ENCODE measurements around the gene RMND1. TPM values are rescaled to one million over a fixed set of nuclear protein-coding genes. Genes with fewer than 3 reads are reported as not detected.

RMND1 gene
- total and polyA plus RNA-seq, 2 of the 13 experiments (the other 11 are each of a cell fraction or from before 2014, with no cell fraction given): 34.0 to 72.5 TPM

DNA sequence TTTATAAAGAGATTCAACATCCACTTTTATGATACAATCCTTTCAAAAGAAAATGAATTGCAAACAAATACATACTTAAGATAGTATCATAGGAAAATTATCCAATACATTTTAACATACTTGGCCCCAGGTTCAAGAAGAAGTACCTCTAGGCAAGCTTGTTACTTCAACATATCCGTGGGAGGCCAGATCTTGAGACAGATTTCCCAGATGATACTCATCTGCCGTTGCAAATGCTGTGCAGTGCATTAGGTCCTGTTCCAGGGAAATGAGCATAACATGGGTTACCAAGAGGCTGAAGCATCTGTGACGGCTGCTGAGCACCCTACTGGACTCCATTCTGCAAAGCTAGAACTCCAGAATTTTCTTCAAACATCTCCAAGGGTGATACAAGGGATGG lies 15.6 kb downstream of the RMND1 start:
- Histone ChIP-seq H2AFZ (ENCODE audit: low read length) (no peak overlapping the region), H3K27ac (ENCODE audit: extremely low read length, insufficient read depth, low read length) (peak overlapping the region; percentile 67), H3K36me3 (replicated peaks in 1 of 2; ENCODE audit: control insufficient read depth in 1 of 2, insufficient read depth in 2 of 2, low read length in 2 of 2) (peaks cover 10 to 31% of the 10 kb centered on the region in 2 experiments), H3K4me1 (ENCODE audit: insufficient read depth, low read length) (peaks cover 52% of the 10 kb centered on the region), H3K9ac (ENCODE audit: insufficient read depth, low read depth, low read length) (no peak overlapping the region), H3K79me2 (ENCODE audit: insufficient read depth, low read length) (peaks cover 65% of the 10 kb centered on the region), H3K9me3 (ENCODE audit: low read length) (no peaks in the 10 kb centered on the region), H3K27me3 (ENCODE audit: control insufficient read depth in 1 of 2, insufficient read depth in 2 of 2, low read length in 2 of 2) (no peaks in the 10 kb centered on the region), H4K20me1 (ENCODE audit: insufficient read depth, low read length) (peaks cover 12% of the 10 kb centered on the region; the same call in 1 of the 2 replicates), H3K4me3 (replicated peaks in 1 of 3; ENCODE audit: insufficient read depth in 1 of 3, low read depth in 2 of 3, low read length in 3 of 3) (no peak overlapping the region), H3K4me2 (ENCODE audit: low read depth, low read length) (peak overlapping the region; percentile 59; the same call in 1 of the 2 replicates)
- no peak for TF ChIP-seq ZNF709 (CRISPR knock-in tag; IDR thresholded peaks at IDR 0.05)
- no peak for TF ChIP-seq ZSCAN30 (CRISPR knock-in tag; IDR thresholded peaks at IDR 0.05)
- TF ChIP-seq ZFP36L1 (CRISPR knock-in tag; IDR thresholded peaks at IDR 0.05): 0 out of 2 replicates have a peak, but pooled peaks have one; percentile 53
- no peak for TF ChIP-seq HNRNPLL (IDR thresholded peaks at IDR 0.05; ENCODE audit: low read depth, low read length, poor library complexity, severe bottlenecking)
- DNase-seq (ENCODE audit: low spot score) (no peak), ATAC-seq (no peak), FAIRE-seq (no peak)
- POLR2A ChIA-PET: interaction anchor here (1.2 to 2.4 kb wide), 3 partner anchors 10 to 47 kb away, joined by 3 to 20 read pairs (median 3); no protein-coding TSS in a partner anchor
- no TSS peak for BruUV-seq (replicated peaks)
- WGBS (ENCODE audit: low lambda C conversion rate): 86% methylated on average over 3 of the region's 3 CpGs
- CTCF ChIA-PET (ENCODE audit: low intra/inter-chr PET ratio, low total read pairs): interaction anchor here (1.5 kb wide), 1 partner anchor 39 kb away, joined by 3 read pairs; no protein-coding TSS in a partner anchor
- intact Hi-C loops (cut with micrococcal nuclease; ENCODE audit: unreplicated experiment) (no loop called here), in situ Hi-C loops (cut with HindIII; ENCODE audit: extremely low pct_ligation_motif_present, low pct_unique_long_range_greater_than_20kb) (no loop called here)

DNA sequence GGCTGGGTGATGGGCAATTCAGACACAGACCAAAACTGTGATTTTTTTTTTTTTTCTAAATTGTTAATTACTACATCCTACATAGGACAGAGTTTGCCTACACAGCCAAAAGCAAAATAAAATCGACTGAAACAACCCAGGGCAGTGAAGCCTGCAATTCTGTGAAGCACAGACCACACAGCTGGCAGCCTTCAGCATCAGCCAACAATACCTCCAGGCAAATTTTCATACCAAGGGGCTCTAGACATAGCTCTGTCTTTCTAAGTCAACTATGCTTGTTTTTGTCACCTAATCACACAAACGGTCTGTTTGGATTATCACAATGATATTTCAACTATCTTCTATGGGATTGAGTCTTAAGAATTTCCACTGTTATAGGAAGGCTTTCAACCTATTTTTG lies 17.6 kb downstream of the RMND1 start:
- no TSS peak for BruUV-seq (replicated peaks)
- FAIRE-seq (no peak), DNase-seq (ENCODE audit: low spot score) (no peak), ATAC-seq (no peak)
- Histone ChIP-seq H3K4me1 (ENCODE audit: insufficient read depth, low read length) (peaks cover 37% of the 10 kb centered on the region), H4K20me1 (ENCODE audit: insufficient read depth, low read length) (no peaks in the 10 kb centered on the region; the same call in 1 of the 2 replicates), H3K4me3 (replicated peaks in 1 of 3; ENCODE audit: insufficient read depth in 1 of 3, low read depth in 2 of 3, low read length in 3 of 3) (no peak overlapping the region), H3K79me2 (ENCODE audit: insufficient read depth, low read length) (peaks cover 47% of the 10 kb centered on the region), H3K27me3 (ENCODE audit: control insufficient read depth in 1 of 2, insufficient read depth in 2 of 2, low read length in 2 of 2) (no peaks in the 10 kb centered on the region), H3K9ac (ENCODE audit: insufficient read depth, low read depth, low read length) (no peak overlapping the region), H3K27ac (ENCODE audit: extremely low read length, insufficient read depth, low read length) (no peak overlapping the region), H3K4me2 (ENCODE audit: low read depth, low read length) (no peak overlapping the region), H2AFZ (ENCODE audit: low read length) (no peak overlapping the region), H3K9me3 (ENCODE audit: low read length) (no peaks in the 10 kb centered on the region), H3K36me3 (replicated peaks in 1 of 2; ENCODE audit: control insufficient read depth in 1 of 2, insufficient read depth in 2 of 2, low read length in 2 of 2) (peaks cover 15 to 50% of the 10 kb centered on the region in 2 experiments)
- POLR2A ChIA-PET: interaction anchor here (0.6 to 1.9 kb wide), 2 partner anchors 15 to 17 kb away, joined by 3 to 6 read pairs; partner anchors contain the start of gene RMND1
- TF ChIP-seq NCOR1 (IDR thresholded peaks at IDR 0.05; ENCODE audit: borderline replicate concordance, low read length) (no peak), NFRKB (IDR thresholded peaks at IDR 0.05) (no peak), ZNF207 (IDR thresholded peaks at IDR 0.05; ENCODE audit: borderline replicate concordance) (no peak), HHEX (CRISPR knock-in tag; IDR thresholded peaks at IDR 0.05) (no peak), KAT2B (IDR thresholded peaks at IDR 0.05; ENCODE audit: borderline replicate concordance, low read depth, low read length) (no peak), MZF1 (CRISPR knock-in tag; IDR thresholded peaks at IDR 0.05; ENCODE audit: borderline replicate concordance) (no peak), ZNF333 (CRISPR knock-in tag; IDR thresholded peaks at IDR 0.05; ENCODE audit: borderline replicate concordance) (no peak)
- TF ChIP-seq, protein P1, sequence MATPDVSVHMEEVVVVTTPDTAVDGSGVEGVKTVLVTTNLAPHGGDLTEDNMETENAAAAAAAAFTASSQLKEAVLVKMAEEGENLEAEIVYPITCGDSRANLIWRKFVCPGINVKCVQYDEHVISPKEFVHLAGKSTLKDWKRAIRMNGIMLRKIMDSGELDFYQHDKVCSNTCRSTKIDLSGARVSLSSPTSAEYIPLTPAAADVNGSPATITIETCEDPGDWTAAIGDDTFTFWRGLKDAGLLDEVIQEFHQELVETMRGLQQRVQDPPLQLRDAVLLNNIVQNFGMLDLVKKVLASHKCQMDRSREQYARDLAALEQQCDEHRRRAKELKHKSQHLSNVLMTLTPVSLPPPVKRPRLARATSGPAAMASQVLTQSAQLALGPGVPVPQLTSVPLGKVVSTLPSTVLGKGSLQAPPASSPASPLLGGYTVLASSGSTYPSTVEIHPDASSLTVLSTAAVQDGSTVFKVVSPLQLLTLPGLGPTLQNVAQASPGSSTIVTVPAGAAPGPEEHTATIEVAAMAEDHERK (CRISPR knock-in tag; IDR thresholded peaks at IDR 0.05; ENCODE audit: low read depth): no peak
- TF ChIP-seq, protein P2, sequence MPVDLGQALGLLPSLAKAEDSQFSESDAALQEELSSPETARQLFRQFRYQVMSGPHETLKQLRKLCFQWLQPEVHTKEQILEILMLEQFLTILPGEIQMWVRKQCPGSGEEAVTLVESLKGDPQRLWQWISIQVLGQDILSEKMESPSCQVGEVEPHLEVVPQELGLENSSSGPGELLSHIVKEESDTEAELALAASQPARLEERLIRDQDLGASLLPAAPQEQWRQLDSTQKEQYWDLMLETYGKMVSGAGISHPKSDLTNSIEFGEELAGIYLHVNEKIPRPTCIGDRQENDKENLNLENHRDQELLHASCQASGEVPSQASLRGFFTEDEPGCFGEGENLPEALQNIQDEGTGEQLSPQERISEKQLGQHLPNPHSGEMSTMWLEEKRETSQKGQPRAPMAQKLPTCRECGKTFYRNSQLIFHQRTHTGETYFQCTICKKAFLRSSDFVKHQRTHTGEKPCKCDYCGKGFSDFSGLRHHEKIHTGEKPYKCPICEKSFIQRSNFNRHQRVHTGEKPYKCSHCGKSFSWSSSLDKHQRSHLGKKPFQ (CRISPR knock-in tag; IDR thresholded peaks at IDR 0.05; ENCODE audit: insufficient replicate concordance): no peak
- intact Hi-C loops (cut with micrococcal nuclease; ENCODE audit: unreplicated experiment) (no loop called here), in situ Hi-C loops (cut with HindIII; ENCODE audit: extremely low pct_ligation_motif_present, low pct_unique_long_range_greater_than_20kb) (no loop called here)
- 47% methylated on average over 2 of the region's 2 CpGs for WGBS (ENCODE audit: low lambda C conversion rate)
- CTCF ChIA-PET (ENCODE audit: low intra/inter-chr PET ratio, low total read pairs): no interaction called here

Measured in HepG2 (cell line).